Duodenal mucosa (tissue), 2 donors: ENCODE data around the gene GATA1.

Source experiments
- H3K27ac ChIP-seq: one replicate; pipeline ENCODE4 v1.7.0; 2013; ENCODE audit warnings: low read depth, low read length
- H3K27me3 ChIP-seq, 2 donors: one replicate each; pipeline ENCODE4 v1.7.0; 2013; ENCODE audit warnings: low read length in 2 of 2, control low read depth in 1 of 2; ENCODE audit not compliant: insufficient read depth in 2 of 2, control insufficient read depth in 1 of 2
- H3K36me3 ChIP-seq, 2 donors: one replicate each; pipeline ENCODE4 v1.7.0; 2013; ENCODE audit warnings: low read length in 2 of 2, control low read depth in 1 of 2; ENCODE audit not compliant: insufficient read depth in 2 of 2, control insufficient read depth in 1 of 2
- H3K4me1 ChIP-seq, 2 donors: one replicate each; pipeline ENCODE4 v1.7.0; 2013; ENCODE audit warnings: low read length in 2 of 2, control low read depth in 1 of 2; ENCODE audit not compliant: insufficient read depth in 2 of 2, control insufficient read depth in 1 of 2
- H3K4me3 ChIP-seq, 2 donors: one replicate each; pipeline ENCODE4 v1.7.0; 2013; ENCODE audit warnings: low read length in 2 of 2, low read depth in 1 of 2
- H3K9ac ChIP-seq, 2 donors: one replicate each; pipeline ENCODE4 v1.7.0; 2013; ENCODE audit warnings: low read length in 2 of 2, low read depth in 1 of 2
- H3K9me3 ChIP-seq, 2 donors: one replicate each; pipeline ENCODE4 v1.7.0; 2013; ENCODE audit warnings: low read length in 2 of 2, control low read depth in 1 of 2; ENCODE audit not compliant: control insufficient read depth in 1 of 2

The GATA1 gene

DNA sequence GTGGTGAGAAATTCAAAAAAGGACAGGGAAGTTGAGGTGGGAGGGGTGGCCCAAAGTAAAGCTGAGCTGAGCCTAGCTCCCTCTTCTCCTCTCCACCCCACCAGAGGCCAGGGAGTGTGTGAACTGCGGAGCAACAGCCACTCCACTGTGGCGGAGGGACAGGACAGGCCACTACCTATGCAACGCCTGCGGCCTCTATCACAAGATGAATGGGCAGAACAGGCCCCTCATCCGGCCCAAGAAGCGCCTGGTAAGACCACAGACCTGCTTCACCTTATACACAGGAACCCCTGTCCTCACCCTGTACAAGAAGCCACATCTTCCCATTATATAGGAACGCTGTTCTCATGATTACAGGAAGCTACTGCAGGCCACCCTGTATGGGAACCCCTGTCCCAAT lies 5.8 kb downstream of the GATA1 start:
- no peak overlapping the region for H3K27ac ChIP-seq
- no peak overlapping the region for H3K9ac ChIP-seq
- H3K36me3 ChIP-seq = no peaks in the 10 kb centered on the region
- H3K27me3 ChIP-seq = no peaks in the 10 kb centered on the region
- H3K4me1 ChIP-seq = no peaks in the 10 kb centered on the region
- H3K4me3 ChIP-seq = no peak overlapping the region
- H3K9me3 ChIP-seq = no peaks in the 10 kb centered on the region

GRCh38 chrX:48793935-48794334 lies 7.5 kb downstream of the GATA1 start:
- Histone ChIP-seq H3K27me3 (no peaks in the 10 kb centered on the region), H3K36me3 (no peaks in the 10 kb centered on the region), H3K4me3 (no peak overlapping the region), H3K4me1 (no peaks in the 10 kb centered on the region), H3K27ac (no peak overlapping the region), H3K9ac (no peak overlapping the region), H3K9me3 (no peaks in the 10 kb centered on the region)

- Histone ChIP-seq H3K9me3 (no peaks in the 10 kb centered on the region), H3K36me3 (no peaks in the 10 kb centered on the region), H3K4me3 (no peak overlapping the region), H3K27ac (no peak overlapping the region), H3K4me1 (no peaks in the 10 kb centered on the region), H3K9ac (no peak overlapping the region), H3K27me3 (no peaks in the 10 kb centered on the region)
Measured at GRCh38 chrX:48794340-48794910, 8.0 kb downstream of the GATA1 start.

DNA sequence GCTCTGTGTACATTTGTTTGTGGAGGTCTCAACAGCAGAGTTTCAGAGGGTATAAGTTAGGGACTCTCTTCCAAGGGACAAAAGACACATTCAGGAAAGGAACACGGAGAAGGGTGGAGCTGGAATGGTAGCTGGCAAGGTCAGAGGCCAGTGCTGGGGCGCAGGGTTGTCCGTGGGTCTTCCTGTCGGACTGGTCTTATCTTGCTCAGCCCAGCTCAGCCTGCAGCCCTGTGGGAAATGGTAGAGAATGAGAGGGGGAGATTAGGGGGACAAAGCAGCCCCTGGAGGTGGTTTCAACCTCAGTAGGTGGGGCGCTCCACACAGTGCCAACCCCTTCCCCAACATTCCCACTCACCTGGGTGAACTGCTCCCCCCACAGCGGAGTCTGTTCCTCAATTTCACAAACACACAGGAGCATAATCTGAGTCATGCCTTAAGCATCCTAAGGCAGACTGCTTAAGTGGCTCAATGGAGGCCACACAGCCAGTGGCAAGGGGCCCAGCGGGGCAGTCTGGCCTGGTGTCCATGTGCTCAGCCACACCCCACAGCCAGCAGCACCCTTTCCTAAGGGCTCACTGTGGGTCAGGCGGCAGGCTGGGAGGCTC lies 8.6 kb downstream of the GATA1 start:
- Histone ChIP-seq H3K27me3 (no peaks in the 10 kb centered on the region), H3K9ac (no peak overlapping the region), H3K9me3 (no peaks in the 10 kb centered on the region), H3K4me3 (no peak overlapping the region), H3K36me3 (no peaks in the 10 kb centered on the region), H3K4me1 (no peaks in the 10 kb centered on the region), H3K27ac (no peak overlapping the region)

GRCh38 chrX:48798318-48798717 lies 11.9 kb downstream of the GATA1 start:
- Histone ChIP-seq H3K9ac (no peak overlapping the region), H3K36me3 (no peaks in the 10 kb centered on the region), H3K27ac (no peak overlapping the region), H3K9me3 (no peaks in the 10 kb centered on the region), H3K27me3 (no peaks in the 10 kb centered on the region), H3K4me3 (no peak overlapping the region), H3K4me1 (peaks cover 6 to 14% of the 10 kb centered on the region in 2 donors)

DNA sequence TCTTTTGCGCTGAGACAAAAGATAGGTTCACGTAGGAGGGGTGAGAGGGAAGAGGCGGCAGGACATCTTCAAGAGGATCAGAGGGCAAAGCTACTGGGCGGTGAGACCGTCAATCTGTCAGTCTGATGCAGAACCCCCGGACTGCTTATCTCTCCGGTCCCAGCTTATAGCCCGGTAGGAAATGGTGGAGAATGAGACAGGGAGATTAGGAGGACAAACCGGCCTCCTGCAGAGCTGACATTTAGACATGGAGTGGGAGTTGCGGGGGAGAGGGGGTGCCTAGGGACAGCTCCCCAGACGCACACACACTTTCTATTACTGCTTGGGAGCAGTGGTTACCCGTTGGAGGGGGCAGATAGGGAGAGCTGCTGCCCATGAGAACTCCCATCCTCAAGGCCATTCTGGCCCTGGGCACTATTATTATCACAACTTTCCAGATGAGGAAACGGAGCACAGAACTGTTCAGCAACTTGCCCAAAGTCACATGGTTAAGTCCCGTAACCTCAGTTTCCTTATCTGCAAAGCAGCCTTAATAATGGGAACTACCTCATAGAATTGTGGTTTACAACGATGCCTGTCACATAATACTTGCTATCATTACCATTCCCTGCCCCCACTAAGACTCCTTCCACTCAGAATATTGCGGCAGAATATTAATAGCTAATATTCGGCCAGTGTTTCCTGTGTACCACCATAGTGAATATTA lies 14.3 kb downstream of the GATA1 start:
- Histone ChIP-seq H3K36me3 (peaks cover 0 to 10% of the 10 kb centered on the region in 2 donors), H3K4me3 (peak overlapping the region; percentile 78), H3K4me1 (peaks cover 6 to 14% of the 10 kb centered on the region in 2 donors), H3K27me3 (no peaks in the 10 kb centered on the region), H3K9me3 (no peaks in the 10 kb centered on the region), H3K27ac (peak overlapping the region; percentile 88), H3K9ac (peak overlapping the region; percentile 64 to 68)

GRCh38 chrX:48801280-48802088 lies 15.1 kb downstream of the GATA1 start, which contains the start of gene HDAC6:
Gene HDAC6, plus strand, starts transcription at chrX:48802067. Its CDS starts 626 bp downstream, at chrX:48802693.
- peak within 1 kb of the TSS; percentile 88 for H3K27ac ChIP-seq
- no peaks in the 10 kb centered on the region for H3K9me3 ChIP-seq
- peak within 1 kb of the TSS; percentile 78 for H3K4me3 ChIP-seq
- peak within 1 kb of the TSS; percentile 70 to 72 for H3K9ac ChIP-seq
- no peaks in the 10 kb centered on the region for H3K27me3 ChIP-seq
- peaks cover 6 to 14% of the 10 kb centered on the region in 2 donors for H3K4me1 ChIP-seq
- peaks cover 0 to 11% of the 10 kb centered on the region in 2 donors for H3K36me3 ChIP-seq

GRCh38 chrX:48802089-48802904 lies 15.9 kb downstream of the GATA1 start:
- Histone ChIP-seq H3K4me1 (peaks cover 6 to 14% of the 10 kb centered on the region in 2 donors), H3K4me3 (peak overlapping the region; percentile 71 to 76), H3K9me3 (no peaks in the 10 kb centered on the region), H3K27me3 (no peaks in the 10 kb centered on the region), H3K9ac (peak overlapping the region; percentile 70 to 72), H3K36me3 (peaks cover 0 to 11% of the 10 kb centered on the region in 2 donors), H3K27ac (peak overlapping the region; percentile 88)

GRCh38 chrX:48802905-48803200 lies 16.5 kb downstream of the GATA1 start:
- peak overlapping the region; percentile 70 to 72 for H3K9ac ChIP-seq
- H3K4me3 ChIP-seq = peak overlapping the region; percentile 71 to 76
- no peaks in the 10 kb centered on the region for H3K27me3 ChIP-seq
- H3K9me3 ChIP-seq = no peaks in the 10 kb centered on the region
- H3K27ac ChIP-seq = peak overlapping the region; percentile 88
- peaks cover 6 to 14% of the 10 kb centered on the region in 2 donors for H3K4me1 ChIP-seq
- peaks cover 0 to 11% of the 10 kb centered on the region in 2 donors for H3K36me3 ChIP-seq
